B cell (primary cell): Measurements from ENCODE around the gene ANKRD66. TPM values are rescaled to one million over a fixed set of nuclear protein-coding genes. Genes with fewer than 3 reads are reported as not detected.

ENCODE experiments used
- ATAC-seq: fragments of 200-7000 bp; cut with Tn5 transposase; one replicate; pipeline ENCODE4 v1.10.0; 2021; ENCODE audit warnings: low read depth, mild to moderate bottlenecking, moderate number of reproducible peaks, moderate library complexity
- CTCF ChIA-PET: fragments of 350-600 bp; sonication (Branson Sonifier 250); formaldehyde crosslinking; loops from one replicate; lab custom pipeline; 2021; ENCODE audit warnings: antibody characterized with exemption, inconsistent platforms; lab: Charles Lee
- POLR2A ChIA-PET: fragments of 350-600 bp; sonication (Branson Sonifier 250); formaldehyde crosslinking; loops from one replicate; lab custom pipeline; 2021; ENCODE audit warnings: antibody characterized with exemption; lab: Charles Lee
- DNase-seq: peaks from one replicate; pipeline ENCODE4 v3.0.0; 2013
- H2AFZ ChIP-seq: 2 replicates; pipeline ENCODE4 v1.6.1; 2012; ENCODE audit warnings: mild to moderate bottlenecking, low read depth, low read length; ENCODE audit not compliant: insufficient read depth, poor library complexity, severe bottlenecking
- H3K27ac ChIP-seq, 2 donors: 1 replicate in 1 of 2; 2 replicates in 1 of 2; pipeline ENCODE4 v1.5.1; 2012 to 2013; ENCODE audit warnings: low read length in 2 of 2, mild to moderate bottlenecking in 2 of 2, moderate library complexity in 1 of 2
- H3K27me3 ChIP-seq, 4 experiments: fragments of 200-600 bp in 1 of 4; sonication (generic) in 1 of 4; replicated peaks in 1 of 4; 1 replicate in 2 of 4; 2 replicates in 2 of 4; pipeline versions ENCODE4 v1.6.1 to v1.7.0; 2013 to 2016; ENCODE audit warnings: low read length in 3 of 4, mild to moderate bottlenecking in 2 of 4, mixed read lengths in 1 of 4, moderate library complexity in 1 of 4; ENCODE audit not compliant: insufficient read depth in 4 of 4, control insufficient read depth in 3 of 4; ENCODE audit errors: control extremely low read depth in 1 of 4
- H3K36me3 ChIP-seq, 2 experiments: replicated peaks in 1 of 2; 1 replicate in 1 of 2; 2 replicates in 1 of 2; pipeline versions ENCODE4 v1.6.1 to v1.7.1; 2013; ENCODE audit warnings: low read length in 1 of 2; ENCODE audit not compliant: insufficient read depth in 2 of 2, control insufficient read depth in 1 of 2; ENCODE audit errors: control extremely low read depth in 1 of 2, extremely low read depth in 1 of 2
- H3K4me1 ChIP-seq, 2 donors: fragments of 200-600 bp in 1 of 2; sonication (generic) in 1 of 2; 1 replicate in 1 of 2; 2 replicates in 1 of 2; pipeline versions ENCODE4 v1.5.1 to v1.6.1; 2013 to 2017; ENCODE audit warnings: low read length in 2 of 2; ENCODE audit not compliant: control insufficient read depth in 2 of 2, insufficient read depth in 2 of 2
- H3K4me2 ChIP-seq: replicated peaks from 2 replicates; pipeline ENCODE3; 2012; ENCODE audit warnings: mild to moderate bottlenecking, low read depth, low read length; ENCODE audit not compliant: poor library complexity, severe bottlenecking
- H3K4me3 ChIP-seq, 5 experiments: fragments of 200-600 bp in 1 of 5; sonication (generic) in 1 of 5; 1 replicate in 3 of 5; 2 replicates in 2 of 5; pipeline versions ENCODE4 v1.5.1 to v1.7.0; 2011 to 2016; ENCODE audit warnings: low read length in 4 of 5, mild to moderate bottlenecking in 4 of 5, low read depth in 2 of 5, control low read depth in 1 of 5, moderate library complexity in 1 of 5; ENCODE audit not compliant: insufficient read depth in 1 of 5; ENCODE audit errors: control extremely low read depth in 1 of 5, extremely low read depth in 1 of 5
- H3K79me2 ChIP-seq: fragments of 200-600 bp; sonication (generic); one replicate; pipeline ENCODE4 v1.6.0; 2016; ENCODE audit warnings: low read length; ENCODE audit not compliant: control insufficient read depth, insufficient read depth
- H3K9ac ChIP-seq: fragments of 200-600 bp; sonication (generic); 2 replicates; pipeline ENCODE4 v1.6.1; 2017; ENCODE audit warnings: mild to moderate bottlenecking, low read length, moderate library complexity
- H3K9me3 ChIP-seq, 3 donors: one replicate each; pipeline versions ENCODE4 v1.6.1 to v1.7.1; 2013; ENCODE audit warnings: low read length in 2 of 3; ENCODE audit not compliant: control insufficient read depth in 2 of 3, insufficient read depth in 1 of 3; ENCODE audit errors: control extremely low read depth in 1 of 3
- H4K20me1 ChIP-seq: 2 replicates; pipeline ENCODE4 v1.6.0; 2012; ENCODE audit warnings: mild to moderate bottlenecking, low read length; ENCODE audit not compliant: insufficient read depth, control insufficient read depth, poor library complexity, severe bottlenecking
- H3K27ac Mint-ChIP-seq: one replicate; pipeline ENCODE4 v1.8.0; 2021; ENCODE audit warnings: mixed read lengths
- H3K27me3 Mint-ChIP-seq: one replicate; pipeline ENCODE4 v1.8.0; 2021; ENCODE audit warnings: mixed read lengths
- H3K4me1 Mint-ChIP-seq: one replicate; pipeline ENCODE4 v1.8.0; 2021; ENCODE audit warnings: mixed read lengths
- H3K4me3 Mint-ChIP-seq: one replicate; pipeline ENCODE4 v1.8.0; 2021; ENCODE audit warnings: mixed read lengths
- H3K9me3 Mint-ChIP-seq: one replicate; pipeline ENCODE4 v1.8.0; 2022; ENCODE audit warnings: mixed read lengths; ENCODE audit not compliant: insufficient read depth
- CTCF ChIP-seq: fragments of 200-600 bp; IDR thresholded peaks from one replicate; pipeline ENCODE4 v1.8.0; 2022; ENCODE audit warnings: antibody characterized with exemption, mild to moderate bottlenecking
- EZH2 ChIP-seq: IDR thresholded peaks from 2 replicates; pipeline ENCODE4 v1.6.1; 2012; ENCODE audit warnings: borderline replicate concordance, low read depth, mild to moderate bottlenecking, moderate library complexity, low read length; ENCODE audit not compliant: insufficient read depth, poor library complexity, severe bottlenecking
- WGBS: methylation state at CpG from one replicate; pipeline ENCODE4 v1.1.5; 2013; ENCODE audit warnings: missing lambda C conversion rate; ENCODE audit not compliant: insufficient coverage; 5-methylcytosine and 5-hydroxymethylcytosine counted together
- intact Hi-C: fragments of 100-400 bp; cut with micrococcal nuclease; formaldehyde crosslinking; loops from one replicate; pipeline ENCODE4 v1.10.0; 2022
- polyA plus RNA-seq: library from polyadenylated mRNA; depleted of rRNA; stranded (reverse); fragments of >200 nt; gene quantifications from 2 replicates; pipeline ENCODE4 v1.2.3, GENCODE V29; 2012
- total RNA-seq, 2 donors: library from RNA; stranded (reverse); fragments of 120-200 nt in 1 of 2; gene quantifications; 1 replicate in 1 of 2; 2 replicates in 1 of 2; pipeline versions ENCODE4 v1.2.3 to v1.2.4, GENCODE V29; 2013 to 2022

Gene ANKRD66
- total and polyA plus RNA-seq, 2 donors (not counting 1 experiment from before 2014, with no cell fraction given), result not detected

GRCh38 chr6:46764961-46765360 is 18.2 kb downstream of the ANKRD66 start:
- Histone ChIP-seq H3K27me3 (no peaks in the 10 kb centered on the region), H3K4me3 (no peak overlapping the region)

GRCh38 chr6:46772016-46772415 is 25.3 kb downstream of the ANKRD66 start:
- ChIA-PET CTCF (no interaction called here), POLR2A (no interaction called here)
- Histone ChIP-seq H2AFZ (no peak overlapping the region), H3K4me2 (no peak overlapping the region), H3K9ac (no peak overlapping the region), H3K4me1 (no peaks in the 10 kb centered on the region), H4K20me1 (no peaks in the 10 kb centered on the region), H3K27ac (no peak overlapping the region), H3K4me3 (no peak overlapping the region), H3K79me2 (no peaks in the 10 kb centered on the region), H3K27me3 (no peaks in the 10 kb centered on the region), H3K9me3 (no peaks in the 10 kb centered on the region), H3K36me3 (no peaks in the 10 kb centered on the region)
- no peak overlapping the region for H3K27ac Mint-ChIP-seq
- no peaks in the 10 kb centered on the region for H3K9me3 Mint-ChIP-seq
- peaks cover 3% of the 10 kb centered on the region for H3K27me3 Mint-ChIP-seq
- intact Hi-C loops, result no loop called here
- DNase-seq (no peak), ATAC-seq (no peak)
- peaks cover 5% of the 10 kb centered on the region for H3K4me1 Mint-ChIP-seq
- H3K4me3 Mint-ChIP-seq, result no peak overlapping the region
- whole genome bisulfite sequencing, result no CpG with 5 or more reads among the region's 1 CpG
- TF ChIP-seq EZH2 (no peak), CTCF (no peak)

More at GRCh38 chr6:46764961-46765360, 18.2 kb downstream of the ANKRD66 start:
- H3K4me2 ChIP-seq, result no peak overlapping the region
- TF ChIP-seq CTCF, result no peak
- TF ChIP-seq EZH2, result no peak
- ATAC-seq, result no peak
- WGBS, result 98% methylated on average over 3 of the region's 5 CpGs
- no peaks in the 10 kb centered on the region for H3K4me1 ChIP-seq
- no peak overlapping the region for H3K9ac ChIP-seq
- no peak overlapping the region for H2AFZ ChIP-seq
- no peaks in the 10 kb centered on the region for H3K79me2 ChIP-seq
- H3K4me3 Mint-ChIP-seq, result no peak overlapping the region
- H4K20me1 ChIP-seq, result no peaks in the 10 kb centered on the region
- intact Hi-C loops, result no loop called here
- no peaks in the 10 kb centered on the region for H3K4me1 Mint-ChIP-seq
- no peak overlapping the region for H3K27ac ChIP-seq
- no peaks in the 10 kb centered on the region for H3K9me3 Mint-ChIP-seq
- no peak overlapping the region for H3K27ac Mint-ChIP-seq
- CTCF ChIA-PET, result no interaction called here
- H3K9me3 ChIP-seq, result no peaks in the 10 kb centered on the region
- POLR2A ChIA-PET, result no interaction called here
- H3K27me3 Mint-ChIP-seq, result peaks cover 4% of the 10 kb centered on the region
- H3K36me3 ChIP-seq, result no peaks in the 10 kb centered on the region
- DNase-seq, result no peak
